H9 (cell line): ENCODE measurements around the gene CLCA4. TPM values are rescaled to one million over a fixed set of nuclear protein-coding genes. Genes with fewer than 3 reads are reported as not detected.

Experiments used
- DNase-seq: peaks from one replicate; pipeline ENCODE4 v3.0.0-alpha.2; 2017
- H2AFZ ChIP-seq: one replicate; pipeline ENCODE4 v1.6.1; 2013; ENCODE audit warnings: mild to moderate bottlenecking, low read length, control low read depth, moderate library complexity
- H2AK5ac ChIP-seq: 2 replicates; pipeline ENCODE4 v1.6.1; 2013; ENCODE audit warnings: low read length, control low read depth, mixed read lengths; ENCODE audit not compliant: insufficient read length
- H2BK120ac ChIP-seq: one replicate; pipeline ENCODE4 v1.6.1; 2013; ENCODE audit warnings: low read depth, mild to moderate bottlenecking, low read length, control low read depth, inconsistent platforms; ENCODE audit not compliant: poor library complexity, severe bottlenecking
- H2BK12ac ChIP-seq: 2 replicates; pipeline ENCODE4 v1.6.1; 2013; ENCODE audit warnings: low read length, control low read depth, mixed read lengths, low read depth; ENCODE audit not compliant: insufficient read length
- H2BK15ac ChIP-seq: 2 replicates; pipeline ENCODE4 v1.6.1; 2013; ENCODE audit warnings: low read depth, low read length, control low read depth
- H2BK20ac ChIP-seq: one replicate; pipeline ENCODE4 v1.6.1; 2013; ENCODE audit warnings: low read depth, mild to moderate bottlenecking, low read length, control low read depth, inconsistent platforms; ENCODE audit not compliant: poor library complexity, severe bottlenecking
- H2BK5ac ChIP-seq: 2 replicates; pipeline ENCODE4 v1.6.1; 2013; ENCODE audit warnings: low read length, control low read depth, mixed read lengths; ENCODE audit not compliant: insufficient read length
- H3K14ac ChIP-seq: 2 replicates; pipeline ENCODE4 v1.6.1; 2013; ENCODE audit warnings: low read length, control low read depth; ENCODE audit not compliant: insufficient read depth
- H3K18ac ChIP-seq: 2 replicates; pipeline ENCODE4 v1.6.1; 2013; ENCODE audit warnings: low read depth, mild to moderate bottlenecking, mixed read lengths, low read length, control low read depth; ENCODE audit not compliant: insufficient read length
- H3K23ac ChIP-seq: 2 replicates; pipeline ENCODE4 v1.6.1; 2013; ENCODE audit warnings: low read length, control low read depth, mixed read lengths, low read depth; ENCODE audit not compliant: insufficient read length
- H3K23me2 ChIP-seq: 2 replicates; pipeline ENCODE4 v1.6.1; 2013; ENCODE audit warnings: low read depth, mild to moderate bottlenecking, mixed read lengths, low read length, control low read depth; ENCODE audit not compliant: insufficient read length, poor library complexity, severe bottlenecking
- H3K27ac ChIP-seq: 2 replicates; pipeline ENCODE4 v1.5.1; 2013; ENCODE audit warnings: low read length, control low read depth, mixed read lengths, low read depth; ENCODE audit not compliant: insufficient read length
- H3K27me3 ChIP-seq: 2 replicates; pipeline ENCODE4 v1.6.1; 2013; ENCODE audit warnings: low read length, control low read depth, inconsistent platforms; ENCODE audit not compliant: insufficient read depth
- H3K4ac ChIP-seq: 2 replicates; pipeline ENCODE4 v1.6.1; 2013; ENCODE audit warnings: low read depth, mild to moderate bottlenecking, control low read depth, inconsistent platforms, low read length, moderate library complexity
- H3K4me1 ChIP-seq: 2 replicates; pipeline ENCODE4 v1.6.1; 2013; ENCODE audit warnings: low read length, control low read depth, inconsistent platforms; ENCODE audit not compliant: insufficient read depth
- H3K4me2 ChIP-seq: 2 replicates; pipeline ENCODE4 v1.6.1; 2013; ENCODE audit warnings: low read length, control low read depth, mixed read lengths; ENCODE audit not compliant: insufficient read length, insufficient read depth
- H3K56ac ChIP-seq: 2 replicates; pipeline ENCODE4 v1.6.1; 2013; ENCODE audit warnings: low read depth, mild to moderate bottlenecking, mixed read lengths, low read length, control low read depth; ENCODE audit not compliant: insufficient read length
- H3K79me1 ChIP-seq: 2 replicates; pipeline ENCODE4 v1.6.1; 2013; ENCODE audit warnings: low read depth, mild to moderate bottlenecking, moderate library complexity, low read length, control low read depth, inconsistent platforms; ENCODE audit not compliant: insufficient read depth, poor library complexity, severe bottlenecking
- H3K79me2 ChIP-seq: 2 replicates; pipeline ENCODE4 v1.6.1; 2013; ENCODE audit warnings: low read length, control low read depth, inconsistent platforms; ENCODE audit not compliant: insufficient read depth
- H3K9ac ChIP-seq: 2 replicates; pipeline ENCODE4 v1.6.1; 2013; ENCODE audit warnings: low read length, control low read depth, mixed read lengths; ENCODE audit not compliant: insufficient read length; ENCODE audit errors: extremely low read depth
- H3K9me3 ChIP-seq: one replicate; pipeline ENCODE4 v1.6.1; 2013; ENCODE audit warnings: low read depth, low read length, inconsistent platforms; ENCODE audit not compliant: control insufficient read depth
- H3T11ph ChIP-seq: one replicate; pipeline ENCODE4 v1.6.1; 2013; ENCODE audit warnings: mild to moderate bottlenecking, low read length, control low read depth, inconsistent platforms
- H4K20me1 ChIP-seq: one replicate; pipeline ENCODE4 v1.6.1; 2013; ENCODE audit not compliant: control insufficient read depth, insufficient read length, insufficient read depth
- H4K5ac ChIP-seq: 2 replicates; pipeline ENCODE4 v1.6.1; 2013; ENCODE audit warnings: low read depth, mild to moderate bottlenecking, mixed read lengths, low read length, control low read depth; ENCODE audit not compliant: insufficient read length
- H4K8ac ChIP-seq: replicated peaks from 2 replicates; pipeline ENCODE4 v1.6.1; 2013; ENCODE audit warnings: low read length, control low read depth, mixed read lengths, low read depth; ENCODE audit not compliant: insufficient read length
- H4K91ac ChIP-seq: 2 replicates; pipeline ENCODE4 v1.6.1; 2013; ENCODE audit warnings: low read depth, mild to moderate bottlenecking, moderate library complexity, mixed read lengths, low read length, control low read depth; ENCODE audit not compliant: insufficient read length
- H3K27ac Mint-ChIP-seq, 3 experiments: 2 replicates in 2 of 3; 3 replicates in 1 of 3; pipeline ENCODE4 v1.8.0; 2020 to 2021; ENCODE audit warnings: mixed read lengths in 3 of 3, mild to moderate bottlenecking in 1 of 3, moderate library complexity in 1 of 3
- H3K27me3 Mint-ChIP-seq: 2 replicates; pipeline ENCODE4 v1.8.0; 2021; ENCODE audit warnings: low read depth, mild to moderate bottlenecking, moderate library complexity, mixed read lengths
- H3K36me3 Mint-ChIP-seq, 3 experiments: 2 replicates in 2 of 3; 3 replicates in 1 of 3; pipeline ENCODE4 v1.8.0; 2020 to 2021; ENCODE audit warnings: low read depth in 3 of 3, mixed read lengths in 3 of 3; ENCODE audit not compliant: insufficient read depth in 1 of 3
- H3K4me1 Mint-ChIP-seq, 2 experiments: 2 replicates each; pipeline ENCODE4 v1.8.0; 2020; ENCODE audit warnings: mixed read lengths in 2 of 2
- H3K4me3 Mint-ChIP-seq, 2 experiments: 2 replicates in 1 of 2; 3 replicates in 1 of 2; pipeline ENCODE4 v1.8.0; 2020 to 2021; ENCODE audit warnings: mild to moderate bottlenecking in 2 of 2, mixed read lengths in 2 of 2, moderate library complexity in 1 of 2
- H3K9me3 Mint-ChIP-seq, 2 experiments: 2 replicates in 1 of 2; 3 replicates in 1 of 2; pipeline ENCODE4 v1.8.0; 2020; ENCODE audit warnings: mild to moderate bottlenecking in 2 of 2, mixed read lengths in 2 of 2, moderate library complexity in 1 of 2
- CTCF ChIP-seq: fragments of 200-600 bp; sonication (generic); conservative IDR thresholded peaks from 3 replicates; pipeline ENCODE4 v1.8.0; 2021; ENCODE audit warnings: antibody characterized with exemption, mild to moderate bottlenecking
- WGBS: extraction: QIAGEN DNeasy Blood & Tissue Kit; methylation state at CpG from one replicate; pipeline ENCODE4 v1.1.7; 2013; ENCODE audit warnings: missing lambda C conversion rate, low lambda C conversion rate, mixed read lengths; ENCODE audit not compliant: insufficient read length; ENCODE audit errors: extremely low coverage; 5-methylcytosine and 5-hydroxymethylcytosine counted together
- total RNA-seq: library from RNA; stranded (reverse); gene quantifications from 2 replicates; pipeline ENCODE4 v1.2.1, GENCODE V29; 2021

CLCA4 gene
- total RNA-seq, 1 experiment from 2014 or later, result not detected

DNA sequence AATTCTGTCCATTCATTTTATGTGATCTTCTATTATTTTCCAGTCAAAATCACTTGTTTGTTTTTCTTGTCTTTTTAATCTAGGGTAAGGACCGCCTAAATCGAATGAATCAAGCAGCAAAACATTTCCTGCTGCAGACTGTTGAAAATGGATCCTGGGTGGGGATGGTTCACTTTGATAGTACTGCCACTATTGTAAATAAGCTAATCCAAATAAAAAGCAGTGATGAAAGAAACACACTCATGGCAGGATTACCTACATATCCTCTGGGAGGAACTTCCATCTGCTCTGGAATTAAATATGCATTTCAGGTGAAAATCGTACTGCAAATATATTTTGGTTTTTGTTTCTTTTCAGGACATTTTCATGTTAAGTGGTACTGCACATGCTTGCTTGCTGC is 20.5 kb downstream of the CLCA4 start:
- TF ChIP-seq CTCF, result no peak
- Mint-ChIP-seq H3K27ac (no peak overlapping the region), H3K27me3 (no peaks in the 10 kb centered on the region), H3K4me1 (no peaks in the 10 kb centered on the region), H3K9me3 (no peaks in the 10 kb centered on the region), H3K36me3 (no peaks in the 10 kb centered on the region), H3K4me3 (no peak overlapping the region)
- H3K79me2 ChIP-seq, result no peaks in the 10 kb centered on the region
- no peak for DNase-seq
- H3K14ac ChIP-seq, result no peak overlapping the region
- no peak overlapping the region for H2BK120ac ChIP-seq
- no peak overlapping the region for H2AFZ ChIP-seq
- no peaks in the 10 kb centered on the region for H3K23me2 ChIP-seq
- no peak overlapping the region for H3K18ac ChIP-seq
- H2AK5ac ChIP-seq, result no peak overlapping the region
- no peak overlapping the region for H3K56ac ChIP-seq
- H2BK20ac ChIP-seq, result no peak overlapping the region
- no peak overlapping the region for H3K23ac ChIP-seq
- no peak overlapping the region for H4K5ac ChIP-seq
- H3K27me3 ChIP-seq, result no peaks in the 10 kb centered on the region
- WGBS, result no CpG with 5 or more reads among the region's 3 CpGs
- H2BK15ac ChIP-seq, result no peak overlapping the region
- H3K4me2 ChIP-seq, result no peak overlapping the region
- no peak overlapping the region for H3K27ac ChIP-seq
- H2BK5ac ChIP-seq, result no peak overlapping the region
- H3K9me3 ChIP-seq, result no peaks in the 10 kb centered on the region
- no peak overlapping the region for H3K4ac ChIP-seq
- no peaks in the 10 kb centered on the region for H3K79me1 ChIP-seq
- H4K8ac ChIP-seq, result no peak overlapping the region
- H4K91ac ChIP-seq, result no peak overlapping the region
- no peaks in the 10 kb centered on the region for H3K4me1 ChIP-seq
- H2BK12ac ChIP-seq, result no peak overlapping the region
- H4K20me1 ChIP-seq, result no peaks in the 10 kb centered on the region
- no peak overlapping the region for H3K9ac ChIP-seq
- H3T11ph ChIP-seq, result no peak overlapping the region
